ENCODE measurements around the gene HTR6.

The HTR6 gene

GRCh38 chr1:19664453-19665185 lies at the start of gene HTR6:
Gene HTR6 (plus strand): TSS chr1:19664875. CDS start chr1:19665754, 879 bp downstream.
- Histone ChIP-seq H3K4me3 (peak within 1 kb of the TSS; percentile 79), H4K20me1 (no peaks in the 10 kb centered on the region), H3K9me3 (no peaks in the 10 kb centered on the region), H3K4me2 (peak within 1 kb of the TSS; percentile 98), H3K4me1 (peaks cover 9% of the 10 kb centered on the region), H3K27me3 (peaks cover 37% of the 10 kb centered on the region), H3K36me3 (no peaks in the 10 kb centered on the region), H3K27ac (peak within 1 kb of the TSS; percentile 68), H3K9ac (peak within 1 kb of the TSS; percentile 79)
- TF ChIP-seq Cebpa-rat (IDR thresholded peaks at IDR 0.05), result no peak

GRCh38 chr1:19615438-19615837 lies 49.2 kb upstream of the HTR6 start:
- no peaks in the 10 kb centered on the region for H3K27me3 ChIP-seq
- H3K9me3 ChIP-seq, result no peaks in the 10 kb centered on the region
- peaks cover 50% of the 10 kb centered on the region for H3K36me3 ChIP-seq
- H3K4me1 ChIP-seq, result no peaks in the 10 kb centered on the region
- no peak overlapping the region for H3K9ac ChIP-seq
- peaks cover 82% of the 10 kb centered on the region for H4K20me1 ChIP-seq
- H3K4me3 ChIP-seq, result no peak overlapping the region
- H3K4me2 ChIP-seq, result no peak overlapping the region
- no peak overlapping the region for H3K27ac ChIP-seq
- TF ChIP-seq Cebpa-rat (IDR thresholded peaks at IDR 0.05), result no peak

- TF ChIP-seq Cebpa-rat (IDR thresholded peaks at IDR 0.05), result no peak
- no peak overlapping the region for H3K4me3 ChIP-seq
- H4K20me1 ChIP-seq, result peaks cover 92% of the 10 kb centered on the region
- no peak overlapping the region for H3K4me2 ChIP-seq
- no peaks in the 10 kb centered on the region for H3K27me3 ChIP-seq
- no peaks in the 10 kb centered on the region for H3K9me3 ChIP-seq
- H3K36me3 ChIP-seq, result peaks cover 46% of the 10 kb centered on the region
- no peaks in the 10 kb centered on the region for H3K4me1 ChIP-seq
- H3K27ac ChIP-seq, result no peak overlapping the region
- H3K9ac ChIP-seq, result no peak overlapping the region
These were observed 48.2 kb upstream of the HTR6 start for GRCh38 chr1:19616489-19616888.

GRCh38 chr1:19617376-19617775 lies 47.3 kb upstream of the HTR6 start:
- Histone ChIP-seq H3K27ac (no peak overlapping the region), H3K4me1 (no peaks in the 10 kb centered on the region), H3K4me3 (no peak overlapping the region), H4K20me1 (peaks cover 99% of the 10 kb centered on the region), H3K27me3 (no peaks in the 10 kb centered on the region), H3K4me2 (no peak overlapping the region), H3K36me3 (peaks cover 51% of the 10 kb centered on the region), H3K9me3 (no peaks in the 10 kb centered on the region), H3K9ac (no peak overlapping the region)
- TF ChIP-seq Cebpa-rat (IDR thresholded peaks at IDR 0.05), result no peak

- Histone ChIP-seq H3K4me1 (no peaks in the 10 kb centered on the region), H3K9me3 (no peaks in the 10 kb centered on the region), H3K27ac (no peak overlapping the region), H3K27me3 (no peaks in the 10 kb centered on the region), H3K4me2 (no peak overlapping the region), H3K9ac (no peak overlapping the region), H3K36me3 (peaks cover 52% of the 10 kb centered on the region), H3K4me3 (no peak overlapping the region), H4K20me1 (peaks cover 99% of the 10 kb centered on the region)
- no peak for TF ChIP-seq Cebpa-rat (IDR thresholded peaks at IDR 0.05)
These were observed 46.2 kb upstream of the HTR6 start for GRCh38 chr1:19618428-19618827.

GRCh38 chr1:19619697-19620384 lies 44.8 kb upstream of the HTR6 start:
- no peak for TF ChIP-seq Cebpa-rat (IDR thresholded peaks at IDR 0.05)
- no peak overlapping the region for H3K4me2 ChIP-seq
- H3K4me1 ChIP-seq, result no peaks in the 10 kb centered on the region
- H3K27ac ChIP-seq, result no peak overlapping the region
- no peaks in the 10 kb centered on the region for H3K27me3 ChIP-seq
- H3K9me3 ChIP-seq, result no peaks in the 10 kb centered on the region
- H4K20me1 ChIP-seq, result peaks cover 91% of the 10 kb centered on the region
- H3K4me3 ChIP-seq, result no peak overlapping the region
- peaks cover 55% of the 10 kb centered on the region for H3K36me3 ChIP-seq
- H3K9ac ChIP-seq, result no peak overlapping the region

- Histone ChIP-seq H3K4me2 (no peak overlapping the region), H3K9ac (no peak overlapping the region), H3K4me3 (no peak overlapping the region), H3K27me3 (no peaks in the 10 kb centered on the region), H3K9me3 (no peaks in the 10 kb centered on the region), H4K20me1 (peaks cover 91% of the 10 kb centered on the region), H3K36me3 (peaks cover 55% of the 10 kb centered on the region), H3K4me1 (no peaks in the 10 kb centered on the region), H3K27ac (no peak overlapping the region)
- no peak for TF ChIP-seq Cebpa-rat (IDR thresholded peaks at IDR 0.05)
These were observed 43.9 kb upstream of the HTR6 start for GRCh38 chr1:19620786-19621185.

GRCh38 chr1:19621274-19621950 lies 43.3 kb upstream of the HTR6 start:
- no peak overlapping the region for H3K4me3 ChIP-seq
- H3K4me1 ChIP-seq, result no peaks in the 10 kb centered on the region
- no peaks in the 10 kb centered on the region for H3K27me3 ChIP-seq
- H3K27ac ChIP-seq, result no peak overlapping the region
- H4K20me1 ChIP-seq, result peaks cover 91% of the 10 kb centered on the region
- no peak overlapping the region for H3K9ac ChIP-seq
- H3K4me2 ChIP-seq, result no peak overlapping the region
- TF ChIP-seq Cebpa-rat (IDR thresholded peaks at IDR 0.05), result no peak
- peaks cover 60% of the 10 kb centered on the region for H3K36me3 ChIP-seq
- no peaks in the 10 kb centered on the region for H3K9me3 ChIP-seq

GRCh38 chr1:19622204-19622603 lies 42.5 kb upstream of the HTR6 start:
- Histone ChIP-seq H3K9ac (no peak overlapping the region), H3K4me2 (no peak overlapping the region), H3K36me3 (peaks cover 62% of the 10 kb centered on the region), H3K27me3 (no peaks in the 10 kb centered on the region), H3K4me3 (no peak overlapping the region), H3K27ac (no peak overlapping the region), H3K9me3 (no peaks in the 10 kb centered on the region), H3K4me1 (no peaks in the 10 kb centered on the region), H4K20me1 (peaks cover 85% of the 10 kb centered on the region)
- no peak for TF ChIP-seq Cebpa-rat (IDR thresholded peaks at IDR 0.05)

GRCh38 chr1:19623523-19623922 lies 41.2 kb upstream of the HTR6 start:
- no peak for TF ChIP-seq Cebpa-rat (IDR thresholded peaks at IDR 0.05)
- peaks cover 63% of the 10 kb centered on the region for H3K36me3 ChIP-seq
- H3K9ac ChIP-seq, result no peak overlapping the region
- no peaks in the 10 kb centered on the region for H3K4me1 ChIP-seq
- no peak overlapping the region for H3K4me2 ChIP-seq
- no peaks in the 10 kb centered on the region for H3K9me3 ChIP-seq
- peaks cover 72% of the 10 kb centered on the region for H4K20me1 ChIP-seq
- H3K27me3 ChIP-seq, result no peaks in the 10 kb centered on the region
- H3K27ac ChIP-seq, result no peak overlapping the region
- no peak overlapping the region for H3K4me3 ChIP-seq
